ENCODE measurements around the gene SCYL3. TPM values are rescaled to one million over a fixed set of nuclear protein-coding genes. Genes with fewer than 3 reads are reported as not detected.

Gene SCYL3
- polyA plus RNA-seq, 1 experiment, result 9.8 TPM

DNA sequence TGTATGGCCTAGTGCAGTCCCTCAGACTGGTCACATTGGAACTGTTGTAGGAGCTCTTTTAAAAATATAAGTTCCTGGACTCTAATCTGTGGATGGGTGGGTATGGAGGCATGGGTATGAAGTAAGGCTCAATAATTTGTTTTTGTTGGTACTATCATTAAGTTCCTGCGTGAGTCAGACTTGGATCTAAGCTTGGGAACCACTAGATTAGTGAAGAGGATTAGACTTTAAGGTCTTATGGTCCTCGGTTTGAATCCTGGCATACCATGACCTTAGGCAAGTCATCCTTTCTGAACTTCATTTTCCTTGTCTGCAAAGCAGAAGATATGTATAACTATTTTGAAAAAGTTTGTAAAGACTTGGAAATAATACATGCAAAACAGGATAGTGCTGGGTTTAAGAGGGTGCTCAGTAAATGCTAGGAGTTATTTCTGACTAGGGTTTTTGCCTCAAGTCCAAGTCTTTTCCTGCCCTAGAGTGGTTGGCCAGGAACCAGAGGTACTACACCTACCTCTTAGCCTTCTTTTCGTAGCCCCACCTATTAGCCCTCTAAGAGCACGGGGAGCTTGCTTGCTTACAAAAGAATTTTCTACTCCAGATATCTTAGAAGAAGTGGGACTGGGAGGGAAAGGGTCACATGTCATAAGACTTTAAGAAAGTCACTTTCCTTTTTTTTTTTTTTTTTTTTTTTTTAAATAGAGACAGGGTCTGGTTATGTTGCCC, 60.4 kb downstream of the SCYL3 start:
- no peaks in the 10 kb centered on the region for H3K27me3 ChIP-seq (ENCODE audit: control insufficient read depth, insufficient read depth, low read length)
- no peak overlapping the region for H3K27ac ChIP-seq (ENCODE audit: low read depth, low read length)
- CTCF ChIA-PET, result no interaction called here
- TF ChIP-seq, protein P1, sequence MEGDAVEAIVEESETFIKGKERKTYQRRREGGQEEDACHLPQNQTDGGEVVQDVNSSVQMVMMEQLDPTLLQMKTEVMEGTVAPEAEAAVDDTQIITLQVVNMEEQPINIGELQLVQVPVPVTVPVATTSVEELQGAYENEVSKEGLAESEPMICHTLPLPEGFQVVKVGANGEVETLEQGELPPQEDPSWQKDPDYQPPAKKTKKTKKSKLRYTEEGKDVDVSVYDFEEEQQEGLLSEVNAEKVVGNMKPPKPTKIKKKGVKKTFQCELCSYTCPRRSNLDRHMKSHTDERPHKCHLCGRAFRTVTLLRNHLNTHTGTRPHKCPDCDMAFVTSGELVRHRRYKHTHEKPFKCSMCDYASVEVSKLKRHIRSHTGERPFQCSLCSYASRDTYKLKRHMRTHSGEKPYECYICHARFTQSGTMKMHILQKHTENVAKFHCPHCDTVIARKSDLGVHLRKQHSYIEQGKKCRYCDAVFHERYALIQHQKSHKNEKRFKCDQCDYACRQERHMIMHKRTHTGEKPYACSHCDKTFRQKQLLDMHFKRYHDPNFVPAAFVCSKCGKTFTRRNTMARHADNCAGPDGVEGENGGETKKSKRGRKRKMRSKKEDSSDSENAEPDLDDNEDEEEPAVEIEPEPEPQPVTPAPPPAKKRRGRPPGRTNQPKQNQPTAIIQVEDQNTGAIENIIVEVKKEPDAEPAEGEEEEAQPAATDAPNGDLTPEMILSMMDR (IDR thresholded peaks at IDR 0.05; ENCODE audit: low read depth, low read length), result no peak
- H3K9me3 ChIP-seq (ENCODE audit: control insufficient read depth, insufficient read depth, low read length), result no peaks in the 10 kb centered on the region
- H3K4me3 ChIP-seq (ENCODE audit: low read depth, low read length), result no peak overlapping the region
- DNase-seq (ENCODE audit: low read depth, low spot score), result no peak
- POLR2A ChIA-PET, result no interaction called here

DNA sequence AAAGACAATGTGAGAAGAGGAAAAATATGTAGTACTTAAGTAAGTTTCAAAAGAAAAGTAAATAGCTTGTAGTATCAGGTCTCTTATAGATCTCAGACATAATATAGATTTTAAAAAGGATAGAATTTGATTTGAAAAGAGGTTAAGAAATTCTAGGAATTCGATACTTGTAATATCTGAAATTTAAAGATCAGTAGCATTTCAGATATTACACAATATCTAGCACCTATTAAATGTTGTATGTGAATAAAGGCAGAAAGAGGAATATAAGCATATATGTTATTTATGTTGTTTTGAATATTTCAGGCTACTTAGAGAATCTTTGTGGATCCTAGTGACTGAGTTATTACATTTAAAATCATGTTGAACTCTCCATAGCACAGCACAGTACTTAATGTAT, 64.0 kb downstream of the SCYL3 start:
- ChIA-PET CTCF (interaction anchor here (1.2 kb wide), 1 partner anchor 20 kb away, joined by 8 read pairs; no protein-coding TSS in a partner anchor), POLR2A (no interaction called here)
- DNase-seq (ENCODE audit: low read depth, low spot score), result no peak
- no peak overlapping the region for H3K4me3 ChIP-seq (ENCODE audit: low read depth, low read length)
- H3K27ac ChIP-seq (ENCODE audit: low read depth, low read length), result no peak overlapping the region
- H3K9me3 ChIP-seq (ENCODE audit: control insufficient read depth, insufficient read depth, low read length), result no peaks in the 10 kb centered on the region
- TF ChIP-seq, protein P1 (IDR thresholded peaks at IDR 0.05; ENCODE audit: low read depth, low read length), result no peak
- H3K27me3 ChIP-seq (ENCODE audit: control insufficient read depth, insufficient read depth, low read length), result no peaks in the 10 kb centered on the region

DNA sequence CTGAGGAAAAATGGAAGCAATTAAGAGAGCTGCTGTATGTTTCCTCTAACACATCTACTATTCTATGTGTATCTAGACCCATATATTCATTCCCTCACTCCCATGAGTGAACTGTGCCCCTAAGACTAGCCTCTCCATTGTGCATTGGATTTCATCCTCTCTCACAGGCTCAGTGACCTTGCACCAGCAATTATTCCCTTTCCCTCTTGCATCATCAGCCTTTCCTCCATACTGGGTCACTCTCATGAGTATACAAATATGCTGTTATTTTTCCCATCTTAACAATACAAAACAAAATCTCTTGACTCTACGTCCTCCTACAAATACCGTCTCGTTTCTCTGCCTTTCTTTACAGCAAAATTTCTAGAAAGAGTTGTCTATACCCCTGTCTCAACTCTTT, 69.5 kb downstream of the SCYL3 start:
- Histone ChIP-seq H3K4me3 (ENCODE audit: low read depth, low read length) (no peak overlapping the region), H3K27ac (ENCODE audit: low read depth, low read length) (no peak overlapping the region), H3K9me3 (ENCODE audit: control insufficient read depth, insufficient read depth, low read length) (no peaks in the 10 kb centered on the region), H3K27me3 (ENCODE audit: control insufficient read depth, insufficient read depth, low read length) (no peaks in the 10 kb centered on the region)
- CTCF ChIA-PET, result no interaction called here
- POLR2A ChIA-PET, result no interaction called here
- no peak for DNase-seq (ENCODE audit: low read depth, low spot score)
- TF ChIP-seq, protein P1 (IDR thresholded peaks at IDR 0.05; ENCODE audit: low read depth, low read length), result no peak

DNA sequence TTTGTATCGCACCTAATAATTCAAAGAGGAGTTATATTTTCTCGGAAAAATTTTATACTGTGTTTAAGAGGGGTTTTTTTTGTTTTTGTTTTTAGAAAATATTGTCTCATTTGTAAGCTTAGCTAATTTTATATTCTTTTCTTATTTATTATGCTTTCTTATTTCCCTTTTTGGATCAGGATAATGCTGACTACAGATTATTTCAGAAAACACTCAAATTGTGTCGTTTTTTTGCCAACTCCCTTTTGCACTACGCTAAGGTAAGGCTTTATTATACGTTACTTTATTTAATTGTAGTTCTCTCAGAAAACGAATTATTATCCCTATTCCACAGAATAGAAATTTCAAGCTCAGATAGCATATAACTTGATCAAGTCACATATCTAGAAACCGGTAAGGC, 72.2 kb downstream of the SCYL3 start:
- CTCF ChIA-PET, result no interaction called here
- no peak for DNase-seq (ENCODE audit: low read depth, low spot score)
- H3K27me3 ChIP-seq (ENCODE audit: control insufficient read depth, insufficient read depth, low read length), result no peaks in the 10 kb centered on the region
- H3K4me3 ChIP-seq (ENCODE audit: low read depth, low read length), result no peak overlapping the region
- no peaks in the 10 kb centered on the region for H3K9me3 ChIP-seq (ENCODE audit: control insufficient read depth, insufficient read depth, low read length)
- H3K27ac ChIP-seq (ENCODE audit: low read depth, low read length), result no peak overlapping the region
- TF ChIP-seq, protein P1 (IDR thresholded peaks at IDR 0.05; ENCODE audit: low read depth, low read length), result no peak
- POLR2A ChIA-PET, result no interaction called here

DNA sequence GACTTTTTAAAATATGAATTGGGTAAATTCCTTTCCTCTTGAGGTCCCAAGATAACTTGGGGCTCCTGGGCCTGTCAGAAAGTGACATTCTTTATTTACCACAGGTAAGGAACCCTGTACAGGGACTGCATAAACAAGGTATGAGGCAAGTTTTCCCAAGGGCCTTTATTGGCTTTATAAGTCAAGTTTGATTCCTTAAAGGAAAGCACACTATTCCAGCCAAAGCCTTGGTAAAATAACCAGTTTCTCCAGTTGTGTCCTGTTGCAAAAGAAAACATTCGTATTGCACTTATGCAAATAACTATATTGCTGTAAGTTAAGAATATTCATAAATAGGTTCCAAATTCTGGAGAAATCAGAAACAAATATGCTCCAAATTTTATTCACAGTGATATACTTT, 77.1 kb downstream of the SCYL3 start:
- POLR2A ChIA-PET, result no interaction called here
- H3K9me3 ChIP-seq (ENCODE audit: control insufficient read depth, insufficient read depth, low read length), result no peaks in the 10 kb centered on the region

More for the DNA sequence above, 77.1 kb downstream of the SCYL3 start:
- no peak overlapping the region for H3K4me3 ChIP-seq (ENCODE audit: low read depth, low read length)
- TF ChIP-seq, protein P1 (IDR thresholded peaks at IDR 0.05; ENCODE audit: low read depth, low read length), result no peak
- DNase-seq (ENCODE audit: low read depth, low spot score), result no peak
- CTCF ChIA-PET, result no interaction called here
- H3K27me3 ChIP-seq (ENCODE audit: control insufficient read depth, insufficient read depth, low read length), result no peaks in the 10 kb centered on the region
- no peak overlapping the region for H3K27ac ChIP-seq (ENCODE audit: low read depth, low read length)

All from AG04450 (cell line).